ENCODE results near the gene CUL4A.

GRCh38 chr13:113216254-113217048, 7.0 kb downstream of the CUL4A start:
- TF ChIP-seq, protein P1, sequence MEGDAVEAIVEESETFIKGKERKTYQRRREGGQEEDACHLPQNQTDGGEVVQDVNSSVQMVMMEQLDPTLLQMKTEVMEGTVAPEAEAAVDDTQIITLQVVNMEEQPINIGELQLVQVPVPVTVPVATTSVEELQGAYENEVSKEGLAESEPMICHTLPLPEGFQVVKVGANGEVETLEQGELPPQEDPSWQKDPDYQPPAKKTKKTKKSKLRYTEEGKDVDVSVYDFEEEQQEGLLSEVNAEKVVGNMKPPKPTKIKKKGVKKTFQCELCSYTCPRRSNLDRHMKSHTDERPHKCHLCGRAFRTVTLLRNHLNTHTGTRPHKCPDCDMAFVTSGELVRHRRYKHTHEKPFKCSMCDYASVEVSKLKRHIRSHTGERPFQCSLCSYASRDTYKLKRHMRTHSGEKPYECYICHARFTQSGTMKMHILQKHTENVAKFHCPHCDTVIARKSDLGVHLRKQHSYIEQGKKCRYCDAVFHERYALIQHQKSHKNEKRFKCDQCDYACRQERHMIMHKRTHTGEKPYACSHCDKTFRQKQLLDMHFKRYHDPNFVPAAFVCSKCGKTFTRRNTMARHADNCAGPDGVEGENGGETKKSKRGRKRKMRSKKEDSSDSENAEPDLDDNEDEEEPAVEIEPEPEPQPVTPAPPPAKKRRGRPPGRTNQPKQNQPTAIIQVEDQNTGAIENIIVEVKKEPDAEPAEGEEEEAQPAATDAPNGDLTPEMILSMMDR (conservative IDR thresholded peaks at IDR 0.05 in 1 of 2, IDR thresholded peaks at IDR 0.05 in 1 of 2; ENCODE audit: low read depth in 1 of 2, low read length in 2 of 2): no peak
- TF ChIP-seq EZH2 (IDR thresholded peaks at IDR 0.05; ENCODE audit: low read length, missing control alignments): no peak

All from fibroblast of lung (primary cell).